HG03039 (cell line): Measurements from ENCODE around the gene RXRG.

Experiments
- ATAC-seq: cut with Tn5 transposase; IDR thresholded peaks from one replicate; pipeline ENCODE4 v1.9.1; 2021; ENCODE audit warnings: mild to moderate bottlenecking, moderate library complexity; ENCODE audit not compliant: unreplicated experiment

RXRG gene

GRCh38 chr1:165376041-165376810 is 68.7 kb downstream of the RXRG start:
- no peak for ATAC-seq

- ATAC-seq, result no peak
Observed at GRCh38 chr1:165375623-165376022, 69.3 kb downstream of the RXRG start.

GRCh38 chr1:165371588-165372225 is 73.2 kb downstream of the RXRG start:
- no peak for ATAC-seq

GRCh38 chr1:165369255-165369848 is 75.6 kb downstream of the RXRG start:
- ATAC-seq, result no peak

GRCh38 chr1:165367375-165367993 is 77.4 kb downstream of the RXRG start:
- no peak for ATAC-seq

- no peak for ATAC-seq
Observed at GRCh38 chr1:165365341-165365740, 79.6 kb downstream of the RXRG start.

- no peak for ATAC-seq
Observed at GRCh38 chr1:165364568-165365133, 80.3 kb downstream of the RXRG start.

GRCh38 chr1:165356876-165357275 is 88.0 kb downstream of the RXRG start:
- ATAC-seq, result no peak

- ATAC-seq, result no peak
Observed at GRCh38 chr1:165355977-165356811, 88.7 kb downstream of the RXRG start, which contains the start of gene LMX1A. TSS of gene LMX1A (minus strand) at chr1:165356715. CDS start at chr1:165355559, 1,156 bp downstream.

GRCh38 chr1:165355139-165355976 is 89.6 kb downstream of the RXRG start:
- no peak for ATAC-seq

GRCh38 chr1:165354739-165355138 is 90.2 kb downstream of the RXRG start:
- ATAC-seq, result no peak

- no peak for ATAC-seq
Observed at GRCh38 chr1:165353731-165354671, 90.9 kb downstream of the RXRG start.

GRCh38 chr1:165352442-165353293 is 92.3 kb downstream of the RXRG start:
- no peak for ATAC-seq

- ATAC-seq, result no peak
Observed at GRCh38 chr1:165351863-165352441, 93.0 kb downstream of the RXRG start.
